ENCODE measurements around the gene GNAS-AS1.

DNA sequence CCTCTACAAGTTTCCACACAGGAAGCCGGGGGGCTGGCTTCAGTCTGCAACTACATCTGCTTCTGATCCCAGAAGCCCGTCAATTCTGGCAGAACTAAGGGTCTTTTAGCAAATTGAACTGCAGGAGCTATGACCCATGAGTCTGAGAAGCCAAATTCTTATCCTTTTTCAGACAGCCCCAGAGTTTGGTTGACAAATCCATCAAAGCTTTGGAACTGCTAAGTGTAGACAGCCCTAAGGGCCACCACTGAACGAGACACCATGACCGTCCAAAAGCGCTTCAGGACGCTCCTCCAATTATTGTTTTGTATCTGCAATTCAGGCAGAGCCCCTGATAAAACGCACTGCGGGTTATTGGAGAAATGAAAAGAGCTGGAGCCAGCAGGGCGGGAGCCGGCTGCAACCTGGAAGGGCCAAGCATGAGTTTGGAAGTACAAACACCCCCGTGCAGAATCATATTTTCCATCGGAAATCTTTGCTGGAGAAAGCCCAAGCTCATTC lies 67.1 kb downstream of the GNAS-AS1 start:
- TF ChIP-seq, protein P1, sequence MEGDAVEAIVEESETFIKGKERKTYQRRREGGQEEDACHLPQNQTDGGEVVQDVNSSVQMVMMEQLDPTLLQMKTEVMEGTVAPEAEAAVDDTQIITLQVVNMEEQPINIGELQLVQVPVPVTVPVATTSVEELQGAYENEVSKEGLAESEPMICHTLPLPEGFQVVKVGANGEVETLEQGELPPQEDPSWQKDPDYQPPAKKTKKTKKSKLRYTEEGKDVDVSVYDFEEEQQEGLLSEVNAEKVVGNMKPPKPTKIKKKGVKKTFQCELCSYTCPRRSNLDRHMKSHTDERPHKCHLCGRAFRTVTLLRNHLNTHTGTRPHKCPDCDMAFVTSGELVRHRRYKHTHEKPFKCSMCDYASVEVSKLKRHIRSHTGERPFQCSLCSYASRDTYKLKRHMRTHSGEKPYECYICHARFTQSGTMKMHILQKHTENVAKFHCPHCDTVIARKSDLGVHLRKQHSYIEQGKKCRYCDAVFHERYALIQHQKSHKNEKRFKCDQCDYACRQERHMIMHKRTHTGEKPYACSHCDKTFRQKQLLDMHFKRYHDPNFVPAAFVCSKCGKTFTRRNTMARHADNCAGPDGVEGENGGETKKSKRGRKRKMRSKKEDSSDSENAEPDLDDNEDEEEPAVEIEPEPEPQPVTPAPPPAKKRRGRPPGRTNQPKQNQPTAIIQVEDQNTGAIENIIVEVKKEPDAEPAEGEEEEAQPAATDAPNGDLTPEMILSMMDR (IDR thresholded peaks at IDR 0.05; ENCODE audit: poor library complexity): no peak
- TF ChIP-seq EZH2 (IDR thresholded peaks at IDR 0.05; ENCODE audit: borderline replicate concordance) (no peak), EZH2phosphoT487 (IDR thresholded peaks at IDR 0.05; ENCODE audit: low read depth, severe bottlenecking, unreplicated experiment) (no peak)
